IPS-18a (cell line): ENCODE data around the gene SYCE3.
"Not testable (repeated sequence)": the region's sequence is repeated elsewhere in the genome, so short reads cannot be mapped to it uniquely, and the experiment has no call there.

Experiments
- H3K27ac ChIP-seq: one replicate; pipeline ENCODE4 v1.5.1; 2013; ENCODE audit warnings: low read length
- H3K27me3 ChIP-seq: one replicate; pipeline ENCODE4 v1.6.1; 2013; ENCODE audit warnings: mild to moderate bottlenecking, low read length; ENCODE audit not compliant: control insufficient read depth, insufficient read depth
- H3K36me3 ChIP-seq: one replicate; pipeline ENCODE4 v1.6.1; 2013; ENCODE audit warnings: low read depth, low read length; ENCODE audit not compliant: control insufficient read depth
- H3K4me1 ChIP-seq: one replicate; pipeline ENCODE4 v1.6.1; 2013; ENCODE audit warnings: low read depth, low read length; ENCODE audit not compliant: control insufficient read depth
- H3K4me3 ChIP-seq: one replicate; pipeline ENCODE4 v1.5.1; 2013; ENCODE audit warnings: low read length
- H3K9ac ChIP-seq: one replicate; pipeline ENCODE4 v1.6.1; 2013; ENCODE audit warnings: mild to moderate bottlenecking, low read length, moderate library complexity
- H3K9me3 ChIP-seq: one replicate; pipeline ENCODE4 v1.6.1; 2013; ENCODE audit warnings: low read depth, low read length; ENCODE audit not compliant: control insufficient read depth

The SYCE3 gene

GRCh38 chr22:50562523-50563412 lies at the start of gene SYCE3:
SYCE3 (minus strand) TSS chr22:50562919; CDS start chr22:50556405, 6,514 bp downstream.
- Histone ChIP-seq H3K36me3 (peaks cover 3% of the 10 kb centered on the region), H3K27me3 (peaks cover 16% of the 10 kb centered on the region), H3K4me1 (no peaks in the 10 kb centered on the region), H3K9me3 (no peaks in the 10 kb centered on the region), H3K9ac (no peak within 1 kb of the TSS), H3K27ac (no peak within 1 kb of the TSS), H3K4me3 (peak within 1 kb of the TSS; percentile 91)

- H3K9me3 ChIP-seq = no peaks in the 10 kb centered on the region
- no peak overlapping the region for H3K27ac ChIP-seq
- H3K4me1 ChIP-seq = no peaks in the 10 kb centered on the region
- H3K9ac ChIP-seq = no peak overlapping the region
- H3K4me3 ChIP-seq = no peak overlapping the region
- no peaks in the 10 kb centered on the region for H3K36me3 ChIP-seq
- H3K27me3 ChIP-seq = peaks cover 8% of the 10 kb centered on the region
These were observed 49.4 kb upstream of the SYCE3 start for GRCh38 chr22:50612168-50612527.

GRCh38 chr22:50611341-50612060 lies 48.8 kb upstream of the SYCE3 start:
- no peaks in the 10 kb centered on the region for H3K9me3 ChIP-seq
- H3K9ac ChIP-seq = no peak overlapping the region
- no peaks in the 10 kb centered on the region for H3K36me3 ChIP-seq
- no peak overlapping the region for H3K27ac ChIP-seq
- no peak overlapping the region for H3K4me3 ChIP-seq
- H3K27me3 ChIP-seq = peaks cover 8% of the 10 kb centered on the region
- no peaks in the 10 kb centered on the region for H3K4me1 ChIP-seq

GRCh38 chr22:50610581-50610980 lies 47.9 kb upstream of the SYCE3 start:
- Histone ChIP-seq H3K27ac (no peak overlapping the region), H3K27me3 (peaks cover 8% of the 10 kb centered on the region), H3K4me1 (no peaks in the 10 kb centered on the region), H3K9ac (no peak overlapping the region), H3K9me3 (no peaks in the 10 kb centered on the region), H3K36me3 (no peaks in the 10 kb centered on the region), H3K4me3 (no peak overlapping the region)

- no peaks in the 10 kb centered on the region for H3K9me3 ChIP-seq
- H3K27me3 ChIP-seq = peaks cover 8% of the 10 kb centered on the region
- H3K27ac ChIP-seq = no peak overlapping the region
- no peak overlapping the region for H3K9ac ChIP-seq
- H3K4me1 ChIP-seq = no peaks in the 10 kb centered on the region
- H3K36me3 ChIP-seq = no peaks in the 10 kb centered on the region
- H3K4me3 ChIP-seq = no peak overlapping the region
These were observed 47.3 kb upstream of the SYCE3 start for GRCh38 chr22:50610041-50610451.

- Histone ChIP-seq H3K9ac (no peak overlapping the region), H3K4me3 (no peak overlapping the region), H3K36me3 (no peaks in the 10 kb centered on the region), H3K4me1 (no peaks in the 10 kb centered on the region), H3K27ac (no peak overlapping the region), H3K9me3 (no peaks in the 10 kb centered on the region), H3K27me3 (peaks cover 8% of the 10 kb centered on the region)
These were observed 46.9 kb upstream of the SYCE3 start for GRCh38 chr22:50609599-50609998.

GRCh38 chr22:50608996-50609395 lies 46.3 kb upstream of the SYCE3 start:
- H3K27ac ChIP-seq = no peak overlapping the region
- no peak overlapping the region for H3K4me3 ChIP-seq
- H3K9ac ChIP-seq = no peak overlapping the region
- H3K36me3 ChIP-seq = no peaks in the 10 kb centered on the region
- peaks cover 8% of the 10 kb centered on the region for H3K27me3 ChIP-seq
- H3K9me3 ChIP-seq = no peaks in the 10 kb centered on the region
- H3K4me1 ChIP-seq = no peaks in the 10 kb centered on the region

- H3K27ac ChIP-seq, H3K36me3 ChIP-seq, H3K4me1 ChIP-seq, H3K9ac ChIP-seq, H3K27me3 ChIP-seq, H3K9me3 ChIP-seq, H3K4me3 ChIP-seq: not testable (repeated sequence)
These were observed 45.5 kb upstream of the SYCE3 start for GRCh38 chr22:50608058-50608840.

- peaks cover 2% of the 10 kb centered on the region for H3K27me3 ChIP-seq
- H3K9me3 ChIP-seq = no peaks in the 10 kb centered on the region
- no peak overlapping the region for H3K9ac ChIP-seq
- no peak overlapping the region for H3K4me3 ChIP-seq
- no peaks in the 10 kb centered on the region for H3K36me3 ChIP-seq
- H3K4me1 ChIP-seq = no peaks in the 10 kb centered on the region
- no peak overlapping the region for H3K27ac ChIP-seq
These were observed 44.9 kb upstream of the SYCE3 start for GRCh38 chr22:50607659-50608020.

- Histone ChIP-seq H3K27ac (no peak overlapping the region), H3K9me3 (no peaks in the 10 kb centered on the region), H3K4me1 (no peaks in the 10 kb centered on the region), H3K27me3 (peaks cover 8% of the 10 kb centered on the region), H3K9ac (no peak overlapping the region), H3K4me3 (no peak overlapping the region), H3K36me3 (no peaks in the 10 kb centered on the region)
These were observed 44.4 kb upstream of the SYCE3 start for GRCh38 chr22:50606946-50607658.
